ENCODE measurements around the gene LRRC49. TPM values are rescaled to one million over a fixed set of nuclear protein-coding genes. Genes with fewer than 3 reads are reported as not detected.

LRRC49 gene
- total RNA-seq, 1 experiment from 2014 or later: 8.3 TPM

DNA sequence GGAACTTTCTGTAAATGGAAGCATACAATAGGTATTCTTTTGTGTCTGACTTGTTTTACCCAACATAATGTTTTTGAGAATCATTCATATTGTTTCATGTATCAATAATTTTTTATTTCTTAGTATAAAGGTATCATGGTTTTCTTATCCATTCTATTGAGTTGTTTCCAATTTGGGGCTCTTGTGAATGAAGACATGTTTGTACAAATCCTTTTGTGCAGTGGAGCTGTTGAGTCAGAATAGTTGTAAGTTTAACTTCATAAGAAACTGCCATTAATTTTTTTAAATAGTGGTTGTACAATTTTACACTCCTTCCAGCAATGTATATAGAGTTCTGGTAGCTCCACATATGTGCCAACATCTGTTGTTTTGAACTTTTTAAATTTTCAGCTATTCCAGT, 163.5 kb downstream of the LRRC49 start:
- no peak for DNase-seq
- Histone ChIP-seq H3K18ac (ENCODE audit: insufficient read length, low read depth, low read length) (no peak overlapping the region), H2BK120ac (ENCODE audit: low read depth, low read length, poor library complexity, severe bottlenecking) (no peak overlapping the region), H2BK12ac (ENCODE audit: insufficient read length, low read depth, low read length) (no peak overlapping the region), H3K14ac (ENCODE audit: insufficient read depth, low read length) (no peak overlapping the region), H4K91ac (ENCODE audit: insufficient read length, low read depth, low read length) (no peak overlapping the region), H3K23me2 (ENCODE audit: insufficient read length, low read depth, low read length, poor library complexity, severe bottlenecking) (no peaks in the 10 kb centered on the region), H2AK5ac (ENCODE audit: insufficient read length, low read length) (no peak overlapping the region), H3K4ac (ENCODE audit: low read depth, low read length) (no peak overlapping the region), H3K56ac (ENCODE audit: insufficient read length, low read depth, low read length) (no peak overlapping the region), H3K27me3 (ENCODE audit: insufficient read depth, low read length) (no peaks in the 10 kb centered on the region), H3K79me2 (ENCODE audit: insufficient read depth, low read length) (no peaks in the 10 kb centered on the region), H3K4me1 (ENCODE audit: insufficient read depth, low read length) (no peaks in the 10 kb centered on the region), H3K9me3 (ENCODE audit: control insufficient read depth, low read depth, low read length) (no peaks in the 10 kb centered on the region), H2BK20ac (ENCODE audit: low read depth, low read length, poor library complexity, severe bottlenecking) (no peak overlapping the region), H3T11ph (ENCODE audit: low read length) (no peak overlapping the region), H2AFZ (ENCODE audit: low read length) (no peak overlapping the region), H3K23ac (ENCODE audit: insufficient read length, low read depth, low read length) (no peak overlapping the region), H2BK5ac (ENCODE audit: insufficient read length, low read length) (no peak overlapping the region), H4K20me1 (ENCODE audit: control insufficient read depth, insufficient read depth, insufficient read length) (no peaks in the 10 kb centered on the region), H3K4me2 (ENCODE audit: insufficient read depth, insufficient read length, low read length) (no peak overlapping the region), H3K9ac (ENCODE audit: extremely low read depth, insufficient read length, low read length) (no peak overlapping the region), H4K8ac (replicated peaks; ENCODE audit: insufficient read length, low read depth, low read length) (no peak overlapping the region), H4K5ac (ENCODE audit: insufficient read length, low read depth, low read length) (no peak overlapping the region), H3K27ac (ENCODE audit: insufficient read length, low read depth, low read length) (no peak overlapping the region), H2BK15ac (ENCODE audit: low read depth, low read length) (no peak overlapping the region), H3K79me1 (ENCODE audit: insufficient read depth, low read depth, low read length, poor library complexity, severe bottlenecking) (no peaks in the 10 kb centered on the region)
- no peak for TF ChIP-seq CTCF (conservative IDR thresholded peaks at IDR 0.05)
- Mint-ChIP-seq H3K4me3 (no peak overlapping the region), H3K36me3 (ENCODE audit: insufficient read depth in 1 of 3, low read depth in 3 of 3) (peaks cover 0 to 4% (median 3%) of the 10 kb centered on the region in 3 experiments; a peak in 2 of 7 replicates), H3K27me3 (ENCODE audit: low read depth) (no peaks in the 10 kb centered on the region), H3K4me1 (peaks cover 0 to 4% of the 10 kb centered on the region in 2 experiments; a peak in 2 of 4 replicates), H3K27ac (no peak overlapping the region), H3K9me3 (peaks cover 3 to 9% of the 10 kb centered on the region in 2 experiments; a peak in 3 of 5 replicates)
